ENCODE data around the gene INAFM1.

INAFM1 gene

GRCh38 chr19:47230054-47230920 lies 44.4 kb upstream of the INAFM1 start (continued):
- TF ChIP-seq ZNF23 (tag by site-specific recombination; IDR thresholded peaks at IDR 0.05; ENCODE audit: borderline replicate concordance) (0 out of 2 replicates have a peak, but pooled peaks have one; percentile 60), ZNF19 (tag by site-specific recombination; IDR thresholded peaks at IDR 0.05; ENCODE audit: low read depth) (no peak), BCL11B (tag by site-specific recombination; IDR thresholded peaks at IDR 0.05; ENCODE audit: low read depth) (peak; percentile 50; the same call in 1 of the 2 replicates), SCRT1 (tag by site-specific recombination; IDR thresholded peaks at IDR 0.05; ENCODE audit: borderline replicate concordance) (peak; percentile 12; the same call in 1 of the 2 replicates), ZNF157 (tag by site-specific recombination; IDR thresholded peaks at IDR 0.05) (no peak; the same call in 1 of the 2 replicates), ZNF473 (tag by site-specific recombination; IDR thresholded peaks at IDR 0.05) (no peak)
- TF ChIP-seq, protein P1, sequence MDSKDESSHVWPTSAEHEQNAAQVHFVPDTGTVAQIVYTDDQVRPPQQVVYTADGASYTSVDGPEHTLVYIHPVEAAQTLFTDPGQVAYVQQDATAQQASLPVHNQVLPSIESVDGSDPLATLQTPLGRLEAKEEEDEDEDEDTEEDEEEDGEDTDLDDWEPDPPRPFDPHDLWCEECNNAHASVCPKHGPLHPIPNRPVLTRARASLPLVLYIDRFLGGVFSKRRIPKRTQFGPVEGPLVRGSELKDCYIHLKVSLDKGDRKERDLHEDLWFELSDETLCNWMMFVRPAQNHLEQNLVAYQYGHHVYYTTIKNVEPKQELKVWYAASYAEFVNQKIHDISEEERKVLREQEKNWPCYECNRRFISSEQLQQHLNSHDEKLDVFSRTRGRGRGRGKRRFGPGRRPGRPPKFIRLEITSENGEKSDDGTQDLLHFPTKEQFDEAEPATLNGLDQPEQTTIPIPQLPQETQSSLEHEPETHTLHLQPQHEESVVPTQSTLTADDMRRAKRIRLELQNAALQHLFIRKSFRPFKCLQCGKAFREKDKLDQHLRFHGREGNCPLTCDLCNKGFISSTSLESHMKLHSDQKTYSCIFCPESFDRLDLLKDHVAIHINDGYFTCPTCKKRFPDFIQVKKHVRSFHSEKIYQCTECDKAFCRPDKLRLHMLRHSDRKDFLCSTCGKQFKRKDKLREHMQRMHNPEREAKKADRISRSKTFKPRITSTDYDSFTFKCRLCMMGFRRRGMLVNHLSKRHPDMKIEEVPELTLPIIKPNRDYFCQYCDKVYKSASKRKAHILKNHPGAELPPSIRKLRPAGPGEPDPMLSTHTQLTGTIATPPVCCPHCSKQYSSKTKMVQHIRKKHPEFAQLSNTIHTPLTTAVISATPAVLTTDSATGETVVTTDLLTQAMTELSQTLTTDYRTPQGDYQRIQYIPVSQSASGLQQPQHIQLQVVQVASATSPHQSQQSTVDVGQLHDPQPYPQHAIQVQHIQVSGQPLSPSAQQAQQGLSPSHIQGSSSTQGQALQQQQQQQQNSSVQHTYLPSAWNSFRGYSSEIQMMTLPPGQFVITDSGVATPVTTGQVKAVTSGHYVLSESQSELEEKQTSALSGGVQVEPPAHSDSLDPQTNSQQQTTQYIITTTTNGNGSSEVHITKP (tag by site-specific recombination; IDR thresholded peaks at IDR 0.05): no peak
- TF ChIP-seq, protein P2, sequence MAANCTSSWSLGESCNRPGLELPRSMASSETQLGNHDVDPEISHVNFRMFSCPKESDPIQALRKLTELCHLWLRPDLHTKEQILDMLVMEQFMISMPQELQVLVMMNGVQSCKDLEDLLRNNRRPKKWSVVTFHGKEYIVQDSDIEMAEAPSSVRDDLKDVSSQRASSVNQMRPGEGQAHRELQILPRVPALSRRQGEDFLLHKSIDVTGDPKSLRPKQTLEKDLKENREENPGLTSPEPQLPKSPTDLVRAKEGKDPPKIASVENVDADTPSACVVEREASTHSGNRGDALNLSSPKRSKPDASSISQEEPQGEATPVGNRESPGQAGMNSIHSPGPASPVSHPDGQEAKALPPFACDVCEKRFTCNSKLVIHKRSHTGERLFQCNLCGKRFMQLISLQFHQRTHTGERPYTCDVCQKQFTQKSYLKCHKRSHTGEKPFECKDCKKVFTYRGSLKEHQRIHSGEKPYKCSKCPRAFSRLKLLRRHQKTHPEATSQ (tag by site-specific recombination; IDR thresholded peaks at IDR 0.05): peak; percentile 46; the same call in 1 of the 2 replicates

DNA sequence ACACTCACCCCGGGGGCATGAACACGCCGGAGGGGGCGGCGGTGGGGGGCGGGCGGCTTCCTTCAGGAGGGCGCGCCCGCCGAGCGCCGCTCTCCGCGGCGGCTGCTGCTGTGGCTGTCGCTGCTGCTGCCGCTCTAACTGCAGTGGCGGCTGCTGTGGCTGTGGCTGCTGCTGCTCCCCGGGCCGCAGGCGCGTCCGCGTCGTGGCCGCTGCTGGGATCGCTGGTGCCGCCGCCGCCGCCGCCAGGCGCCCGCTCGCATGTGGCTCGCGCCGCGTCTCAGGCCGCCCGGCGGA lies 43.8 kb upstream of the INAFM1 start, which contains the start of gene BBC3:
TSS of gene BBC3 (minus strand) at position 279 of the 294 bp plus-strand sequence. CDS start 2,768 bp downstream, outside the sequence.
- ChIA-PET POLR2A (no interaction called here), CTCF (no interaction called here)
- TF ChIP-seq SP7 (tag by site-specific recombination; IDR thresholded peaks at IDR 0.05) (no peak), ZSCAN30 (tag by site-specific recombination; IDR thresholded peaks at IDR 0.05) (peak; percentile 50; the same call in 1 of the 2 replicates), ZFP3 (tag by site-specific recombination; IDR thresholded peaks at IDR 0.05; ENCODE audit: low read depth) (no peak), ZBTB20 (tag by site-specific recombination; IDR thresholded peaks at IDR 0.05) (no peak)
- H3K36me3 ChIP-seq (ENCODE audit: control insufficient read depth in 2 of 2, insufficient read depth in 1 of 2, low read length in 2 of 2): no peaks in the 10 kb centered on the region
- H3K27ac ChIP-seq (ENCODE audit: extremely low read depth, low read depth, low read length): peak within 1 kb of the TSS; percentile 95
- H3K9me3 ChIP-seq (ENCODE audit: control insufficient read depth, insufficient read depth, low read depth, low read length): no peaks in the 10 kb centered on the region
- H3K4me1 ChIP-seq (ENCODE audit: control insufficient read depth, insufficient read depth, low read length): peaks cover 26% of the 10 kb centered on the region
- peak within 1 kb of the TSS; percentile 91 for H3K4me3 ChIP-seq (ENCODE audit: low read depth, low read length)

DNA sequence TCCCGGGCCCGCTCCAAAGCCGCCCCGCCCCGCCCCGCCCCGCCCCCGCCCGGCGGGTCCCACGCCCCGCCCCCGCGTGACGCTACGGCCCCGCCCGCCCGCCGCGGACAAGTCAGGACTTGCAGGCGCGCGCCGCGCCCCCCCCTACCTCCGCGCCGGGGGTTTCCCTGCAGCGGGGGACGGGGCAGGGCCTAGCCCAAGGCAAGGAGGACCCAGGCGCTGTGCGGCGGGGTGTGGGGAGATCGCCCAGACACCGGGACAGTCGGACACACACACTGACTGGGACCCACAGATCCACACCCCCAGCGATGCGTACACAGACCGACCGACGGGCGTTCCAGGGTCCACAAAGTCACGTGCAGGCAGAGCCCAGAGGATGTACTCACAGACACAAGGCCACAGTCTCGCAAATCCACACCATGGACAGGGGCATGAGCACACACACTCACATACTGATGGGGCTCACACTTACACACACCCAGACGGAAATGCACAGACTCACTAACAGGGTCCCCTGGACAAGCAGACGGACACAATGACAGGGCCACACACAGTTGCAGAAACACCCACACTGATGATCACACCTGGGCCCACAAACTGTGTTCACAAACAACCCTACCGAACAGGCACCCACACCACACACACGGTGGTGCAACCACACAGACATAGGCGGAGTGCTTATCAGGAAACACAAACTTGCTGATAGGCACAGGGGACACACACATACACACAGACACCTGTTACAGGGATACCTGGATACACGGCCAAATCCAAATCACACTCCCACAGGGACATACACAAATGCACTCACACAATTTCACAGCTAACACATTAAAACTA lies 43.2 kb upstream of the INAFM1 start:
- Histone ChIP-seq H3K4me3 (ENCODE audit: low read depth, low read length) (peak overlapping the region; percentile 17), H3K4me1 (ENCODE audit: control insufficient read depth, insufficient read depth, low read length) (peaks cover 26% of the 10 kb centered on the region), H3K9me3 (ENCODE audit: control insufficient read depth, insufficient read depth, low read depth, low read length) (no peaks in the 10 kb centered on the region), H3K36me3 (ENCODE audit: control insufficient read depth in 2 of 2, insufficient read depth in 1 of 2, low read length in 2 of 2) (no peaks in the 10 kb centered on the region), H3K27ac (ENCODE audit: extremely low read depth, low read depth, low read length) (peak overlapping the region; percentile 95)
- ChIA-PET CTCF (interaction anchor here (0.8 to 2.4 kb wide), 5 partner anchors 13 to 117 kb away, joined by 3 to 34 read pairs (median 12); no protein-coding TSS in a partner anchor), POLR2A (interaction anchor here (1.2 kb wide), 1 partner anchor 13 kb away, joined by 5 read pairs; no protein-coding TSS in a partner anchor)
- no peak for TF ChIP-seq ZNF548 (tag by site-specific recombination; IDR thresholded peaks at IDR 0.05)
- no peak for TF ChIP-seq PRDM1 (tag by site-specific recombination; IDR thresholded peaks at IDR 0.05)
- TF ChIP-seq, protein P3, sequence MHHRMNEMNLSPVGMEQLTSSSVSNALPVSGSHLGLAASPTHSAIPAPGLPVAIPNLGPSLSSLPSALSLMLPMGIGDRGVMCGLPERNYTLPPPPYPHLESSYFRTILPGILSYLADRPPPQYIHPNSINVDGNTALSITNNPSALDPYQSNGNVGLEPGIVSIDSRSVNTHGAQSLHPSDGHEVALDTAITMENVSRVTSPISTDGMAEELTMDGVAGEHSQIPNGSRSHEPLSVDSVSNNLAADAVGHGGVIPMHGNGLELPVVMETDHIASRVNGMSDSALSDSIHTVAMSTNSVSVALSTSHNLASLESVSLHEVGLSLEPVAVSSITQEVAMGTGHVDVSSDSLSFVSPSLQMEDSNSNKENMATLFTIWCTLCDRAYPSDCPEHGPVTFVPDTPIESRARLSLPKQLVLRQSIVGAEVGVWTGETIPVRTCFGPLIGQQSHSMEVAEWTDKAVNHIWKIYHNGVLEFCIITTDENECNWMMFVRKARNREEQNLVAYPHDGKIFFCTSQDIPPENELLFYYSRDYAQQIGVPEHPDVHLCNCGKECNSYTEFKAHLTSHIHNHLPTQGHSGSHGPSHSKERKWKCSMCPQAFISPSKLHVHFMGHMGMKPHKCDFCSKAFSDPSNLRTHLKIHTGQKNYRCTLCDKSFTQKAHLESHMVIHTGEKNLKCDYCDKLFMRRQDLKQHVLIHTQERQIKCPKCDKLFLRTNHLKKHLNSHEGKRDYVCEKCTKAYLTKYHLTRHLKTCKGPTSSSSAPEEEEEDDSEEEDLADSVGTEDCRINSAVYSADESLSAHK (tag by site-specific recombination; IDR thresholded peaks at IDR 0.05): no peak
- TF ChIP-seq ZNF701 (tag by site-specific recombination; IDR thresholded peaks at IDR 0.05): no peak
- TF ChIP-seq ZNF174 (tag by site-specific recombination; IDR thresholded peaks at IDR 0.05): no peak
- TF ChIP-seq ZNF121 (tag by site-specific recombination; IDR thresholded peaks at IDR 0.05): peak; percentile 45; the same call in 1 of the 2 replicates
- no peak for TF ChIP-seq ZNF704 (tag by site-specific recombination; IDR thresholded peaks at IDR 0.05)
- TF ChIP-seq BCL11A (tag by site-specific recombination; IDR thresholded peaks at IDR 0.05; ENCODE audit: low read depth): no peak
- no peak for TF ChIP-seq ZNF596 (tag by site-specific recombination; IDR thresholded peaks at IDR 0.05)
